Uterus (tissue), 2 donors: ENCODE measurements around the gene LAMA5.

Experiments
- POLR2A ChIP-seq, 2 donors: fragments of 450-650 bp; IDR thresholded peaks; one replicate each; pipeline ENCODE4 v1.6.1; 2016; ENCODE audit warnings: antibody characterized with exemption in 2 of 2, mild to moderate bottlenecking in 1 of 2, moderate library complexity in 1 of 2
- TF ChIP-seq, protein P1 (sequence below), 4 experiments: fragments of 200-600 bp in 2 of 4; fragments of 450-650 bp in 2 of 4; sonication (generic) in 2 of 4; IDR thresholded peaks; one replicate each; pipeline ENCODE4 v1.5.1; 2016 to 2019; ENCODE audit warnings: antibody characterized with exemption in 4 of 4, mild to moderate bottlenecking in 2 of 4, moderate library complexity in 1 of 4

DNA sequence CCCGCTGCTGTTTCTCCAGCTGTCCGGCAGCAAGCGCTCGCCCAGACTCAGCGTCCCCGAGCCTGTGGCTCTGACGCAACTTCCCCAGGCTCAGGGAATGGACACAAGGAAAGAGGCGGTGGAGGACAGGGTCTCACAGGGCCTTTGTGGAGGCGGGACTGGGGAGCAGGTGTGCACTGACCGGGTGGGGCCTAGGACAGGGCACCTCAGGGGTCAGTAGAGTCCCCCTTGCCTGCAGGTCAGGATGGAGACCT lies 20.0 kb downstream of the LAMA5 start:
- TF ChIP-seq, protein P1, sequence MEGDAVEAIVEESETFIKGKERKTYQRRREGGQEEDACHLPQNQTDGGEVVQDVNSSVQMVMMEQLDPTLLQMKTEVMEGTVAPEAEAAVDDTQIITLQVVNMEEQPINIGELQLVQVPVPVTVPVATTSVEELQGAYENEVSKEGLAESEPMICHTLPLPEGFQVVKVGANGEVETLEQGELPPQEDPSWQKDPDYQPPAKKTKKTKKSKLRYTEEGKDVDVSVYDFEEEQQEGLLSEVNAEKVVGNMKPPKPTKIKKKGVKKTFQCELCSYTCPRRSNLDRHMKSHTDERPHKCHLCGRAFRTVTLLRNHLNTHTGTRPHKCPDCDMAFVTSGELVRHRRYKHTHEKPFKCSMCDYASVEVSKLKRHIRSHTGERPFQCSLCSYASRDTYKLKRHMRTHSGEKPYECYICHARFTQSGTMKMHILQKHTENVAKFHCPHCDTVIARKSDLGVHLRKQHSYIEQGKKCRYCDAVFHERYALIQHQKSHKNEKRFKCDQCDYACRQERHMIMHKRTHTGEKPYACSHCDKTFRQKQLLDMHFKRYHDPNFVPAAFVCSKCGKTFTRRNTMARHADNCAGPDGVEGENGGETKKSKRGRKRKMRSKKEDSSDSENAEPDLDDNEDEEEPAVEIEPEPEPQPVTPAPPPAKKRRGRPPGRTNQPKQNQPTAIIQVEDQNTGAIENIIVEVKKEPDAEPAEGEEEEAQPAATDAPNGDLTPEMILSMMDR (IDR thresholded peaks at IDR 0.05): no peak
- TF ChIP-seq POLR2A (IDR thresholded peaks at IDR 0.05): no peak
